Peyer's patch (tissue), 4 donors: ENCODE measurements around the gene RARG.

Experiments
- CTCF ChIP-seq, 6 experiments: fragments of 450-650 bp in 4 of 6; fragments of 200-600 bp in 2 of 6; sonication (generic) in 1 of 6; IDR thresholded peaks; one replicate each; pipeline ENCODE4 v1.5.1; 2017 to 2019; ENCODE audit warnings: antibody characterized with exemption in 6 of 6, mild to moderate bottlenecking in 3 of 6, moderate library complexity in 1 of 6
- POLR2A ChIP-seq, 2 donors: fragments of 450-650 bp; IDR thresholded peaks; one replicate each; pipeline ENCODE4 v1.5.1; 2017; ENCODE audit warnings: antibody characterized with exemption in 2 of 2, mild to moderate bottlenecking in 2 of 2, moderate library complexity in 2 of 2

GRCh38 chr12:53192531-53193021 lies 39.4 kb downstream of the RARG start:
- TF ChIP-seq CTCF (IDR thresholded peaks at IDR 0.05) (no peak), POLR2A (IDR thresholded peaks at IDR 0.05) (no peak)
